ENCODE results near the gene PKN1. TPM values are rescaled to one million over a fixed set of nuclear protein-coding genes. Genes with fewer than 3 reads are reported as not detected.

PKN1 gene
- total and polyA plus RNA-seq, 4 donors, result 84.3 to 197 (median 121) TPM

GRCh38 chr19:14496834-14497227 lies 63.7 kb downstream of the PKN1 start:
- H3K27ac ChIP-seq (ENCODE audit: low read depth in 1 of 2, low read length in 1 of 2), result peak overlapping the region in 1 of 2 donors; percentile 91
- H3K27me3 ChIP-seq (ENCODE audit: control insufficient read depth in 3 of 3, insufficient read depth in 3 of 3, low read length in 2 of 3), result no peaks in the 10 kb centered on the region
- H3K4me1 ChIP-seq (ENCODE audit: control insufficient read depth in 5 of 5, insufficient read depth in 5 of 5, low read length in 5 of 5), result peaks cover 0 to 18% (median 9%) of the 10 kb centered on the region in 5 donors
- H3K9me3 ChIP-seq (ENCODE audit: control insufficient read depth in 4 of 4, insufficient read depth in 3 of 4, low read length in 3 of 4), result no peaks in the 10 kb centered on the region
- no peak for DNase-seq
- ATAC-seq (ENCODE audit: insufficient read depth, low FRiP score), result no peak
- H3K36me3 ChIP-seq (ENCODE audit: control insufficient read depth in 4 of 4, insufficient read depth in 4 of 4, low read length in 4 of 4), result peaks cover 0 to 6% (median 3%) of the 10 kb centered on the region in 4 donors
- no peak overlapping the region for H3K9ac ChIP-seq (ENCODE audit: insufficient read depth in 1 of 2, low read length in 2 of 2)
- WGBS, 2 donors, result 53 to 75% methylated on average over 7 of the region's 7 CpGs
- H3K4me3 ChIP-seq, result no peak overlapping the region
- TF ChIP-seq, protein P1, sequence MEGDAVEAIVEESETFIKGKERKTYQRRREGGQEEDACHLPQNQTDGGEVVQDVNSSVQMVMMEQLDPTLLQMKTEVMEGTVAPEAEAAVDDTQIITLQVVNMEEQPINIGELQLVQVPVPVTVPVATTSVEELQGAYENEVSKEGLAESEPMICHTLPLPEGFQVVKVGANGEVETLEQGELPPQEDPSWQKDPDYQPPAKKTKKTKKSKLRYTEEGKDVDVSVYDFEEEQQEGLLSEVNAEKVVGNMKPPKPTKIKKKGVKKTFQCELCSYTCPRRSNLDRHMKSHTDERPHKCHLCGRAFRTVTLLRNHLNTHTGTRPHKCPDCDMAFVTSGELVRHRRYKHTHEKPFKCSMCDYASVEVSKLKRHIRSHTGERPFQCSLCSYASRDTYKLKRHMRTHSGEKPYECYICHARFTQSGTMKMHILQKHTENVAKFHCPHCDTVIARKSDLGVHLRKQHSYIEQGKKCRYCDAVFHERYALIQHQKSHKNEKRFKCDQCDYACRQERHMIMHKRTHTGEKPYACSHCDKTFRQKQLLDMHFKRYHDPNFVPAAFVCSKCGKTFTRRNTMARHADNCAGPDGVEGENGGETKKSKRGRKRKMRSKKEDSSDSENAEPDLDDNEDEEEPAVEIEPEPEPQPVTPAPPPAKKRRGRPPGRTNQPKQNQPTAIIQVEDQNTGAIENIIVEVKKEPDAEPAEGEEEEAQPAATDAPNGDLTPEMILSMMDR (IDR thresholded peaks at IDR 0.05; ENCODE audit: control extremely low read depth, extremely low read depth), result no peak

DNA sequence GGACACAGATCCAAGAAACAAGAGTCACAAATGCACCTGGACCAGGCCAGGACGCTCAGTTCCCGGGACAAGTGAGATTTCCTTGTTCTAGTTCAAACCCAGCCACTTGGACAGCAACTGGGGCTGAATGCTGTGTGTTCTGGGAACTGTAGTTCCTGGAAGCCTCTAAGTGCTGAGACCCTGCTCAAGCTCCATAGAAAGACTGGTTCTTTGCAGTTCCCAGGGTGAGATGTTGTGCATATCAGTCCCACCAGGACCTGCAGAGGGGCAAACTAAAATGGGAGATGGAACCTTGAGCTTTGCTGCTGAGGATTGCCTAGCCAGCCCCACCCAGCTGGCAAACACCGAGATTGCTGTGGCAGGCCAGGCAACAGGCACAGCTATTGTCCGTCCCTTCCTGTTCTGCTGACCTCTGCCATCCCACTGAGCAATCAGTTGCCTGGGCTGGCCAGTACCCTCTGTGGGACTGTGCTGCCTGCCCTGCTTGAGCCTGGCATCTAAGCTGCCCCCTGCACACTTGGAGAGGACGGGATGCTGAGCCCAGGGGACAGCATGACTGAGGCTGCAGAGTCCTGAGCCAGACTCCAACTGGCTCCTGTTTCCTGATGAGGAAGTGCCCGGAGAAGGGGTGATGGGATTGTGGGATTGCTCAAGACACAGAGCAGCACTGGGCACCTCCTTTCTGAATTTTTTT lies 64.3 kb downstream of the PKN1 start:
- Histone ChIP-seq H3K9ac (ENCODE audit: insufficient read depth in 1 of 2, low read length in 2 of 2) (no peak overlapping the region), H3K4me1 (ENCODE audit: control insufficient read depth in 5 of 5, insufficient read depth in 5 of 5, low read length in 5 of 5) (peaks cover 0 to 20% (median 9%) of the 10 kb centered on the region in 5 donors), H3K36me3 (ENCODE audit: control insufficient read depth in 4 of 4, insufficient read depth in 4 of 4, low read length in 4 of 4) (peaks cover 0 to 6% (median 3%) of the 10 kb centered on the region in 4 donors), H3K27me3 (ENCODE audit: control insufficient read depth in 3 of 3, insufficient read depth in 3 of 3, low read length in 2 of 3) (no peaks in the 10 kb centered on the region), H3K9me3 (ENCODE audit: control insufficient read depth in 4 of 4, insufficient read depth in 3 of 4, low read length in 3 of 4) (no peaks in the 10 kb centered on the region), H3K4me3 (no peak overlapping the region), H3K27ac (ENCODE audit: low read depth in 1 of 2, low read length in 1 of 2) (peak overlapping the region in 1 of 2 donors; percentile 91)
- WGBS, 2 donors, result 36 to 54% methylated on average over 6 of the region's 6 CpGs
- DNase-seq (no peak), ATAC-seq (ENCODE audit: insufficient read depth, low FRiP score) (no peak)
- TF ChIP-seq, protein P1 (IDR thresholded peaks at IDR 0.05; ENCODE audit: control extremely low read depth, extremely low read depth), result no peak

- H3K9me3 ChIP-seq (ENCODE audit: control insufficient read depth in 4 of 4, insufficient read depth in 3 of 4, low read length in 3 of 4), result no peaks in the 10 kb centered on the region
- no peak overlapping the region for H3K4me3 ChIP-seq
- H3K9ac ChIP-seq (ENCODE audit: insufficient read depth in 1 of 2, low read length in 2 of 2), result no peak overlapping the region
- H3K36me3 ChIP-seq (ENCODE audit: control insufficient read depth in 4 of 4, insufficient read depth in 4 of 4, low read length in 4 of 4), result no peaks in the 10 kb centered on the region
- H3K27me3 ChIP-seq (ENCODE audit: control insufficient read depth in 3 of 3, insufficient read depth in 3 of 3, low read length in 2 of 3), result no peaks in the 10 kb centered on the region
- peak overlapping the region in 1 of 2 donors; percentile 82 for H3K27ac ChIP-seq (ENCODE audit: low read depth in 1 of 2, low read length in 1 of 2)
- no peak for ATAC-seq (ENCODE audit: insufficient read depth, low FRiP score)
- 75 to 80% methylated on average over 11 of the region's 11 CpGs for WGBS, 2 donors
- no peak for DNase-seq
- H3K4me1 ChIP-seq (ENCODE audit: control insufficient read depth in 5 of 5, insufficient read depth in 5 of 5, low read length in 5 of 5), result peaks cover 0 to 16% (median 3%) of the 10 kb centered on the region in 5 donors
- TF ChIP-seq, protein P1 (IDR thresholded peaks at IDR 0.05; ENCODE audit: control extremely low read depth, extremely low read depth), result no peak
Measured at GRCh38 chr19:14502334-14503092, 69.4 kb downstream of the PKN1 start.

Data from lung (tissue), 12 donors.